ENCODE measurements around the gene SCT.

- TF ChIP-seq CTCF (IDR thresholded peaks at IDR 0.05) = no peak
- no peak for TF ChIP-seq ZFX (IDR thresholded peaks at IDR 0.05; ENCODE audit: borderline replicate concordance)
Measured at GRCh38 chr11:628056-628455, 1.1 kb upstream of the SCT start.
